PC-3 (cell line): ENCODE data around the gene SLC12A5.

Experiments
- CTCF ChIP-seq: fragments of 300-600 bp; sonication (generic); conservative IDR thresholded peaks from 2 replicates; pipeline ENCODE4 v1.5.1; 2017; ENCODE audit warnings: antibody characterized with exemption, low read depth, mild to moderate bottlenecking, low read length
- EZH2 ChIP-seq: fragments of 300-600 bp; sonication (generic); IDR thresholded peaks from one replicate; pipeline ENCODE4 v1.6.1; 2017; ENCODE audit warnings: antibody characterized with exemption, mild to moderate bottlenecking, low read length; ENCODE audit not compliant: unreplicated experiment
- EZH2phosphoT487 ChIP-seq: fragments of 300-600 bp; sonication (generic); IDR thresholded peaks from 2 replicates; pipeline ENCODE4 v1.6.1; 2018; ENCODE audit warnings: mild to moderate bottlenecking, antibody characterized with exemption, low read length, borderline replicate concordance

GRCh38 chr20:46050885-46051284, 21.9 kb downstream of the SLC12A5 start:
- TF ChIP-seq CTCF, result no peak
- no peak for TF ChIP-seq EZH2
- no peak for TF ChIP-seq EZH2phosphoT487
